Activated gamma-delta T cell (primary cell): ENCODE results near the gene PLIN3.
"Not testable (repeated sequence)": the region's sequence is repeated elsewhere in the genome, so short reads cannot be mapped to it uniquely, and the experiment has no call there.

Source experiments
- DNase-seq: peaks from one replicate; lab custom pipeline; 2025; lab: John Stamatoyannopoulos, UW

Gene PLIN3

DNA sequence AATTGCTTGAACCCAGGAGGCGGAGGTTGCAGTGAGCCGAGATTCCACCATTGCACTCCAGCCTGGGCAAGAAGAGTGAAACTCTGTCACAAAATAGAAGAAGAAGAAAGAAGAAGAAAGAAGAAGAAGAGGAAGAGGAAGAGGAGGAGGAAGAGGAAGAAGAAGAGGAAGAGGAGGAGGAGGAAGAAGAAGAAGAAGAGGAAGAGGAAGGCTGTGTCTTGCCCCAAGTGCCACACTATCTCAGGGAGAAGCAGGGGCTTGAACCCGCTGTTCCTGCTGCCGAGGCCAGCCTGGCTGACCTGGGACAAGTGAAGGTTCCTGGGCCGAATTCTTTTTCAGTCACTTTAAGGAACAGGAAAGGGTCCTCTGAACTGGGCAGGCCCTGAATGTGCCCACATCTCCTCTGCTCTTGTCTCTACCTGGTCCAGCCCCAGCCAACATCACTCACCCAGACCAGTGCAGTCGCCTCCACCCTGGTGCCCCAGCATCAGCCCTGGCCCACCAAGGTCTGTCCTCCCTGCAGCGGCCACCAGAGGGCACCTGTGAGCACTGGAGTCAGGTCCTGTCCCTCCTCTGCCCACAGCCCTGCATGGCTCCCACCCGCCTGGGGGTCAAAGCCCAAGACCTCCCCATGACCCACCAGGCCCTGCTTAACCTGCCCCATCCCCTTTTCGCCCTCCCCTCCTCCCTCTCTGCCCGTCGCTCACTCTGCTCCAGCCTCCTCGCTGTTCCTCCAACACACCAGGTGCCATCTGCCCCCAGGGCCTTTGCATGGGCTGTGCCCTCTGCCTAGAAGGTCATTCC, 55.9 kb downstream of the PLIN3 start:
- peak; percentile 63 for DNase-seq

DNA sequence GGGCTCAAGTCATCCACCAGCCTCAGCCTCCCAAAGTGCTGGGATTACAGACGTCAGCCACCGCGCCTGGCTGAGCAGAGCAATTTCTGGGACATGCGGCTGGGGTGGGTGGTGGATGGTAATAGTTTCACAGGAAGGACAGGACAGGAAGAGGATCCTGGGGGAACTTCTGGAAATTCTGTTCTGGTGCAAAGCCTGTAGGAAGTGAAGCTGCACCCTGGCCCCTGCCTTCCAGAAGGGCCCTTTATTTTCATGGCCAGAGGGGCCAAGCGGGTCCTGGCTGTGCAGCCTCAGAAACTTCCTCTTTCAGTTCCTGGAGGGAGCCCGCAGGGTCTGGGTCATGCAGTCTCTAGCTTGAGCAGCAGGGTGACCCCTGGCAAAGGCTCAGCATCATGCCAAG, 60.3 kb downstream of the PLIN3 start:
- DNase-seq = no peak

DNA sequence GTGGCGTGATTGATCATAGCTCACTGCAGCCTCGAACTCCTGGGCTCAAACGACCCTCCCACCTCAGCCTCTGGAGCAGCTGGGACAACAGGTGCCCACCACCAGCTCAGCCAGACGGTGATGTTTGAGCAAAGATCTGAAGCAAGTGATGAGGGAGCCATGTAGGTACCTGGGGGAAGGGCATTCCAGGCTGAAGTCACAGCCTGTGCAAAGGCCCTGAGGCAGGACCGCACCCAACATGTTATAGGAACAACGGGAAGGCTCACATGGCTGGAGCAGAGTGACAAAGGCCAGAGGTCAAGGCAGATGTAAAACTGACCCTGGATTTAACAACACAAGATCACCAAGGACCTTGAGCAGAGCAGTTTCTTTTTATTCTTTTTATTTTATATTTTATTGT, 61.1 kb downstream of the PLIN3 start:
- DNase-seq = no peak

GRCh38 chr19:4805140-4805539, 62.3 kb downstream of the PLIN3 start:
- not testable (repeated sequence) for DNase-seq

- no peak for DNase-seq
Observed at GRCh38 chr19:4803736-4804695, 63.5 kb downstream of the PLIN3 start.

DNA sequence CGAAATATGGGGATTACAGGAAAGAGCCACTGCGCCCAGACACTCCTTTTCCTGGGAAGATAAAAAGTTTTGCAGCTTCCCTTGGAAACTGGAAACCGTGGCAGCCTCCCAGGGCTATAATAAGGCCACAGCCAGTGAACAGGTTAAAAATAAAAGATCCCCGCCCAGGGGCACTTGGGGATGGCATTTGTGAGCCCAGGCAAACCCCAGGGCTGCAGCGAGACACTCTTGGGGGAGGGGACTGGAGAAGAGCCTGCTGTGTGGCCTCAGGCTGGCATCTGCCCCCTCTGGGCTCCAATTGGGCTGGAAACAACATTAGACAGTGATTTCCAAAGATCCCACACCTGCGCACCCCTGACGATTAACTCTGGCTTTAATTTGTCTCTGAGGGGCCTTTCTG, 64.8 kb downstream of the PLIN3 start:
- DNase-seq = no peak

- no peak for DNase-seq
Observed at GRCh38 chr19:4801085-4801619, 66.3 kb downstream of the PLIN3 start.

- DNase-seq = no peak
Observed at GRCh38 chr19:4800591-4801081, 66.8 kb downstream of the PLIN3 start.

DNA sequence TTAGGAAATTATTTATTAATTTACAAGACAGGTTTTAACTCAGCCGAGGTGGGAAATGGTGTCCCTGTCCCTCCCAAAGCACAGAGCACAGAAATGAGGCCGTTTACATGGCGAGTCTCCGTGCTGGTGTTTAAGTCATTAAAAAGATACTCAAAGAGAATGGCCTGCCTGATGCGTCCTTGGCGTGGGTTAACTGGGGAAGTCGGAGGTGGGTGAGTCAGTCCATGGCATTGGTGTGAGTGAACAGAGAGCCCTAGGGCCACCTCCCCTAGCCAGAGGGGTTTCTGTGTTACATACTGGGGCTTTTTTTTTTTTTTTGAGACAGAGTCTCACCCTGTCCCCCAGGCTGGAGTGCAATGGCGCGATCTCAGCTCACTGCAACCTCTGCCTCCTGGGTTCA, 72.1 kb downstream of the PLIN3 start:
- no peak for DNase-seq

DNA sequence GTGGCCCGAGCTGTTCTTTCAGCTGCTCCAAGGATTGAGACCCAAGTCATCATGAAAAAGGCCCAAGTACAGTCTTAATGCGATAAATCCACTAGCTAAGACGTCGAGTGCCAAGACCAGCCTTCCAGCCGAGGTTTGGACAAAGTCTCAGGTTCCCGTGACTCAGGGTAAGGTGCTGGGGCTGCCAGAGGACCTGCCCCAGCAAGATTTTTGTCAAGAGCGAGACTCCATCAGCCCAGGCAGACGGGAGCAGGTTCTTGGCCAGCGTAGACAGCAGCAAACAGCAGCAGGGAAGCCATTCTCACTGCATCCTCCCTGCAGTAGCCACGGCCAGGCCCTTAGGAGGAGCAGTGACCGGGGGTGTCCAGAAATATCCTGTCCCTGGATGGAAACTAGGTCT, 72.5 kb downstream of the PLIN3 start:
- no peak for DNase-seq

GRCh38 chr19:4793278-4793677, 74.2 kb downstream of the PLIN3 start:
- DNase-seq = not testable (repeated sequence)

DNA sequence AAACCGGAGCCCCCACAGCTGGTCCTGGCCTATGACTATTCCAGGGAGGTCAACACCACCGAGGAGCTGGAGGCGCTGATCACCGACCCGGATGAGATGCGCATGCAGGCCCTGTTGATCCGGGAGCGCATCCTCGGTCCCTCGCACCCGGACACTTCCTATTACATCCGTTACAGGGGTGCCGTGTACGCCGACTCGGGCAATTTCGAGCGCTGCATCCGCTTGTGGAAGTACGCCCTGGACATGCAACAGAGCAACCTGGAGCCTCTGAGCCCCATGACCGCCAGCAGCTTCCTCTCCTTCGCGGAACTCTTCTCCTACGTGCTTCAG, 74.6 kb downstream of the PLIN3 start:
- DNase-seq = not testable (repeated sequence)

GRCh38 chr19:4792019-4792865, 75.2 kb downstream of the PLIN3 start:
- not testable (repeated sequence) for DNase-seq

GRCh38 chr19:4791183-4792018, 76.1 kb downstream of the PLIN3 start, which contains the start of gene FEM1A:
Gene FEM1A (plus strand): TSS chr19:4791734. CDS start chr19:4791855, 121 bp downstream.
- DNase-seq = peak; percentile 93
